CD4-positive, alpha-beta T cell treated with Interleukin-4 for 1 hour (primary cell): Measurements from ENCODE around the gene ARHGEF26.
"Not testable (repeated sequence)": the region's sequence is repeated elsewhere in the genome, so short reads cannot be mapped to it uniquely, and the experiment has no call there.

Source experiments
- DNase-seq, 2 donors: peaks; one replicate each; pipeline ENCODE4 v3.0.0-alpha.2; 2020 to 2022

The ARHGEF26 gene, protein sequence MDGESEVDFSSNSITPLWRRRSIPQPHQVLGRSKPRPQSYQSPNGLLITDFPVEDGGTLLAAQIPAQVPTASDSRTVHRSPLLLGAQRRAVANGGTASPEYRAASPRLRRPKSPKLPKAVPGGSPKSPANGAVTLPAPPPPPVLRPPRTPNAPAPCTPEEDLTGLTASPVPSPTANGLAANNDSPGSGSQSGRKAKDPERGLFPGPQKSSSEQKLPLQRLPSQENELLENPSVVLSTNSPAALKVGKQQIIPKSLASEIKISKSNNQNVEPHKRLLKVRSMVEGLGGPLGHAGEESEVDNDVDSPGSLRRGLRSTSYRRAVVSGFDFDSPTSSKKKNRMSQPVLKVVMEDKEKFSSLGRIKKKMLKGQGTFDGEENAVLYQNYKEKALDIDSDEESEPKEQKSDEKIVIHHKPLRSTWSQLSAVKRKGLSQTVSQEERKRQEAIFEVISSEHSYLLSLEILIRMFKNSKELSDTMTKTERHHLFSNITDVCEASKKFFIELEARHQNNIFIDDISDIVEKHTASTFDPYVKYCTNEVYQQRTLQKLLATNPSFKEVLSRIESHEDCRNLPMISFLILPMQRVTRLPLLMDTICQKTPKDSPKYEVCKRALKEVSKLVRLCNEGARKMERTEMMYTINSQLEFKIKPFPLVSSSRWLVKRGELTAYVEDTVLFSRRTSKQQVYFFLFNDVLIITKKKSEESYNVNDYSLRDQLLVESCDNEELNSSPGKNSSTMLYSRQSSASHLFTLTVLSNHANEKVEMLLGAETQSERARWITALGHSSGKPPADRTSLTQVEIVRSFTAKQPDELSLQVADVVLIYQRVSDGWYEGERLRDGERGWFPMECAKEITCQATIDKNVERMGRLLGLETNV

DNA sequence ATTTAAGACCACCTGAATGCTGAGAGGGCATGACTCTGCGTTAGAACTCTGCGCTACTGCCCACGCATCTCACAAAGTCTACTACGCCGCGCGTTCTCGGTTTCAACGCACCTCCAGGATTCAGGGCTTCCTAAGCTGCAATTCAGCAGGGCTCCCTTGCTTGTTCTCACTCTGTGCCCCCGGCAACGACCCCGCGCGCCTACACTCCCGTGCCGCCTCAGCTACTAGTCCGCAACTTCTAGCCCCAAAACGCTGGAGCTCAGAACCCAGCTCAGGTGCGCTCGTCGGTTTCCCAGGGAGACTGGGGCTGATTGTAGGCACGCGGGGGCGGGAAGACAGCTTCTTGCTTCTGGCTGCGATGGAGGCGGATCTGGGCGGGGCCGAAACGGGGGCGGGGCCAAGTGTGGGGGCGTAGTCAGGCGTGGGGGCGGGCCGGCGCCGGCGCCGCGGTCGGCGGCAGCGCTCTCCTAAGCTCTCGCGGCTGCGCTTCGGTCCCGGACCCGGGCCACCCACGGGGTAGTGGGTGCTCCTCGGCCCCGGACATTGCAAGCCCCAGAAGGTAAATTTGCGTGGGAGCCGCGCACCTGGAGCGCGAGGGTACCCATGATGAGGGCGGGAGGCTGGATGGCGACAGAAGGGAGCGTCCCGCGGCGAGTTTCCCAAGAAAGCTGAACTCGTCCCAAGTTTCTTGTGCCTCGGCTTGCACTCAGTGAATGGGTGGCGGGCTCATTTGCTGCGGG lies at the start of gene ARHGEF26:
TSS of gene ARHGEF26 (plus strand) at position 430 of the 740 bp plus-strand sequence. CDS start 603 bp downstream, outside the sequence.
- peak; percentile 67 to 70 for DNase-seq

DNA sequence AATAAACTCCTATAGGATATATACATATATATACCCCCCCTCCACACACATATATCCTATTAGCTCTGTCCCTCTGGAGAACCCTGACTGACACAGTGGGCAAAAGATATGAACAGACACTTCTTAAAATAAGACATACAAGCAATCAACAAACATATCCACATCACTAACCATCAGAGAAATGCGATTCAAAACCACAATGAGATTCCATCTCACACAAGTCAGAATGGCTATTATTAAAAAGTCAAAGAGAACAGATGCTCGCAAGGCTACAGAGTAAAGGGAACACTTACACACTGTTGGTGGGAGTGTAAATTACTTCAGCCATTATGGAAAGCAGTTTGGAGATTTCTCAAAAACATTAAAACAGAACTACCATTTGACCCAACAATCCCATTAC lies 46.2 kb upstream of the ARHGEF26 start:
- DNase-seq, result no peak

DNA sequence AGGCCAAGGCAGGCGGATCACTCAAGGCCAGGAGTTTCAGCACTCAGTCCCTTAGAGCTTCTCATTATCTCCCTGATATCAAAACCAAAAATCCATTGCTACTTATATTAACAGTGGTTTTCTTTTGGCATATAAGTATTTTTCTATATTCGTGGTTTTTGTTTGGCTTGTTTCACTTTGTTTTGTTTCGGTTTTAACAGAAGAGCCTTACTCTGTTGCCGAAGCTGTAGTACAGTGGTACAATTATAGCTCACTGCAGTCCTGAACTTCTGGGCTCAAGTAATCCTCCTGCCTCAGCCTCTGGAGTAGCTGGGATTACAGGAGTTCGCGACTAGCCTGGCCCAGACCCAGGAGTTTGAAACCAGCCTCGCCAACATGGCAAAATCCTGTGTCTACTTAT lies 42.5 kb upstream of the ARHGEF26 start:
- no peak for DNase-seq

DNA sequence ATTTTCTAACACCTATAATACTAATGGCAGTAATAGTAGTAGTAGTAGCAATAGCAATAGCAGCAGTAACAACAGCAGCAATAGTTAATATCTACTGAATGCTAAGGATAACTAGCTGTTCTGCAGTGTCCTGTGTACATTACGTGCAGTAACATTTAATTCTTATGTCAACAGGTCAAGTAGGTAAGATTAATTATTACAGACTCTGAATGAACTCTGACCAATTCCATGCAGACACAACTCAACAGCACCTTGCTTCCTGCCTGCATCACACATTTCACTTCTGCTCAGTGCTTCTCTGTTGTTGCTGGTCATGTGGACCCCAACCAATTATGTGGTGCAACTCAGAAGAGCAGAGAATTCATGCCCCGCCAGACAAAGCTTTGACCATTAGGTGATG lies 39.9 kb upstream of the ARHGEF26 start:
- no peak for DNase-seq

DNA sequence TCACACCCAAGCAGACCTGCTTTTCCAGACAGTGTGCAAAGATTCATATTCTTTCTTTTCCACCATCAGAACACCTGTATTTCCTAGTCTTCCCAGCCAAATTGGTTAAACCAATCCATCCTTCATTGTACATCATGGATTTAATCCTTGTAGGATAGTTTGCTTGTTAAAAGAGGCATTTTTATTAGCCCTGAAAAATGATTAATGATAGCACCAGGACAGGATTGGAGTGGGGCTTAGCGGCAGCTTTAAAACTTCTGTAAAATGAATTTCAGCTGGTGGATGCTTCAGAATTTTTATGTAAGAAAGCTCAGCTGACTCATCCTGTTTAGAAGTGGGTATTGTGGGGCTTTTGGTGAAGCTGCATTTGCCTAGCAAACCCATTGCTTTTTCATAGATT lies 36.1 kb upstream of the ARHGEF26 start:
- DNase-seq, result no peak

DNA sequence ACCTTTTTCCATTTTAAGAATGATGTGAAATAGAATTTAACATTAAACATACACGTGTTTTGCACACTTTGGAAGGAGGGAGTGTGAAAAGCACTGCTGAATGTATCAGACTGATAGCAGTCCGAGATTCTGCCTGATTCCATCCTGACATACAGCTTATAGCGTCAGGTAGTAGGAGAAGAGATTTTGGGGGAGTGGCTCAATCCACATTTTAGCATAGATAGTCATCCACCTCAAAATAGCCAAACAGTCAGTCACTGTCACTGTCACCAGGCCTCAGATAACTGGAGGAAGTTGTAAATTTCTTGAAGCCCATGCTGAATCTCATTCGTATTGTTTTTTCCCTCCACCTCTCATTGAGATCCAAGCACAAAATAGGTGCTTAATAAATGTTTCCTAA lies 35.4 kb upstream of the ARHGEF26 start:
- no peak for DNase-seq

DNA sequence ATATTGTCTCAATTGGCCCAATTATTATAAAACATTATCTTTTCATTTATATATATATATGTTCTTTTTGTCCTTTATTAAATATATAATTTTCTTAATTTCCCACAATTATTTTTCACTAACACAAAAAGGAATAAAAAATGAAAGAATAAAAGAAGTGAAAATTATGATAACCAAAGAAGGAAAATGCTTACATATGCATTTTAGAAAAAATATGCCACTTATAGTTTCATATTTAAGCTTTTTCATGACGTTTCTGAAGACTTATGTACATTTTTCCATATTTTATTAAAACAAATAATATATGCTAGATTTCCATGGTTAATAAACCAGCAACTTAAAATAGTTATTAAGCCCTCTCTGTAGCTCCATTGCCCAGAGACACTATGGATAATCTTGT lies 34.9 kb upstream of the ARHGEF26 start:
- DNase-seq, result no peak

DNA sequence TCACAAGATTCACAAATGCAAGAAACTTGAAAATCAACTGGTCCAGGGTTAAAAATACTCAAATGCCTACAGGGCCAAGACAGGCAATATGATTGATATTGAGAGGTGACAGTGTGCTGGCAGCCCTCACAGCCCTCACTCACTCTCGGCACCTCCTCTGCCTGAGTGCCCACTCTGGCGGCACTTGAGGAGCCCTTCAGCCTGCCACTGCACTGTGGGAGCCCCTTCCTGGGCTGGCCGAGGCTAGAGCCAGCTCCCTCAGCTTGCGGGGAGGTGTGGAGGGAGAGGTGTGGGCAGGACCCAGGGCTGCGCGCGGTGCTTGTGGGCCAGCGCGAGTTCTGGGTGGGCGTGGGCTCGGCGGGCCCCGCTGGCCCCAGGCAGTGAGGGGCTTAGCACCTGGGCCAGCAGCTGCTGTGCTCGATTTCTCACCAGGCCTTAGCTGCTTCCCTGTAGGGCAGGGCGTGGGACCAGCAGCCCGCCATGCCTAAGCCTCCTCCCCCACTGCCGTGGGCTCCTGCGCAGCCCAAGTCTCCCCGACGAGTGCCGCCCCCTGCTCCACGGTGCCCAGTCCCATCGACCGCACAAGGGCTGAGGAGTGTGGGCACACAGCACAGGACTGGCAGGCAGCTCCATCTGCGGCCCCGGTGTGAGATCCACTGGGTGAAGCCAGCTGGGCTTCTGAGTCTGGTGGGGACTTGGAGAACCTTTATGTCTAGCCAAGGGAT lies 33.3 kb upstream of the ARHGEF26 start:
- not testable (repeated sequence) for DNase-seq

DNA sequence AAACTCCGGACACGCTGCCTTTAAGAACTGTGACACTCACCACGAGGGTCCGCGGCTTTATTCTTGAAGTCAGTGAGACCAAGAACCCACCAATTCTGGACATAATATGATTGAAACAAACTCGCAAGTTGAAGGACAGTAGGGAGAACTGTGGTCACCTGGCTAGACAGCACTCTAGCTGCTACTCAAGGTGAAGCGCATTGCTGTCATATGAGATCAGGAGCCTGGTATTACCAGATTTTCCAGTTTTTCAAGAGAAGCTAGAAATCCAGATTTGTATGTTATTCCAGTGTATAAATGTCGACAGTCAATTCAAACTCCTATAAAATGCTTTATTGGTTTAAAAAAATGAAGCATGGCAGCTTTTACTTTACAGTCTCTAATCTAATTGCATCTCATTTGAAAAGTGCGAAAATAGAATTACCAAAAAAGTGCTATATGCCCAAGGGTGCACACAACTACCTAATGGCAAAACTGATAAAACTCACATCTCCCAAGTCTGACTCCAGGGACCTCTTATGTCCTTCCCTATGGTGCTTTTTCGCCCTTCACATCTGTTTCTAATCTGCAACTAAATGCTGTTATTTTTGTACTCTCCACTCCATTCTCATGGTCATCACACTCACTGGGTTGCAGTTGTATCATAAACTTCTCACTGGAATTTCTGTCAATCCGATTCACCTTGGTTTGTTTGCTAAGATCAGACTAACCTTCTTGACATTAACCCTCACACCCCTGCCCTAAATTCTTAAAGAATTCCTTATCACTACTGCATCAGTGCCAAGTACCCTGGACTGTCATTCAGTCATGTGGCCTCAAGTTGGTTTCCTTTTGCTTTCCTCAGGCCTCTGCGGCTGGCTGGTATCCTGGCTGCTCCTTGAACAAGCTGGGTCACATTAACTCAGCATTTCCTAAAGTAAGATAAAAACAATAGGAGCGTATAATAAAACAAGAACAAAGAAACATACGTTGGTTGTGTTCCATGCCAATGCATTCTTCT lies 31.5 kb upstream of the ARHGEF26 start:
- DNase-seq, result no peak

DNA sequence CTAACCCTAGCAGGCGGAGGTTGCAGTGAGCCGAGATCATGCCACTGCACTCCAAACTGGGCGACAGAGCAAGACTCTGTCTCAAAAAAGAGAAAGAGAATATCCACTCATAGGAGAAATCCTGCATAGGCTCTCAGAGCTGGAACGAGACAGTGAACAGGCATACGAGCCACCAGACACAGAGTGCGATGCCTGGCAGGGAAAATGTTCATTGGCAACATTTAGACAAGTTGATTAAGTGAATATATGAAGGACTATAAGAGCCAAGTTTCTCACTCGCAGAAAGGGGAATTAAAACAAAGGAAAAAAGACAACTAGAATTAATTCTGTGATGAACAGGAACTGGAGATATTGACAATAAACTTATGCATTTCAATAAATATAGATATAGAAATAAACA lies 27.1 kb upstream of the ARHGEF26 start:
- no peak for DNase-seq

DNA sequence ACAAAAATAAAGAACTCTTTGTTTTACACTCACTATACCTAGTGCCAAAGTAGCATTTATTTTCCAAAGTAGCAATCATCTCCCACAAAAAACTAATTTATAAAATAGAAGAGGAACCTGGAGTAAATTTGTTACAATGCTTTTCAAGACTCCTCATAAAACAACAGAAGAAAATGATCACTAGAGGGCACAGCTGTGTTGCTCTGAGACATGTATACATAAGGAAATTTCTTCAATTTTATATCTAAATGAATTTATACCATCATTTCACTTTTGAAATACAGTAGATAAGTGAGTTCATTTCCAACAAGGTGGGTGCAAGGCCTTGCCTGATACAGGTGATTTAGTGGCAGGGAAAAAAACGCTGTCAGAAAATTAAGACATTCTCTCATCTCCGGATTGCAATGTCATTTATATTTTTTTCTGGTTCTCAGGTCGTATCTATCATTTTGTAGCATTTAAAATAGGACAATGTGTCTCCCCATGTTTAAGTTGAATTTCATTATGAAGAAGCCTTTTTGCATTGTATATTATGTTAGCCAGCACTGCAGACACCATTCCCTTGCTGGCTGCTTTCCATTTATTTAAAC lies 25.3 kb upstream of the ARHGEF26 start:
- no peak for DNase-seq

DNA sequence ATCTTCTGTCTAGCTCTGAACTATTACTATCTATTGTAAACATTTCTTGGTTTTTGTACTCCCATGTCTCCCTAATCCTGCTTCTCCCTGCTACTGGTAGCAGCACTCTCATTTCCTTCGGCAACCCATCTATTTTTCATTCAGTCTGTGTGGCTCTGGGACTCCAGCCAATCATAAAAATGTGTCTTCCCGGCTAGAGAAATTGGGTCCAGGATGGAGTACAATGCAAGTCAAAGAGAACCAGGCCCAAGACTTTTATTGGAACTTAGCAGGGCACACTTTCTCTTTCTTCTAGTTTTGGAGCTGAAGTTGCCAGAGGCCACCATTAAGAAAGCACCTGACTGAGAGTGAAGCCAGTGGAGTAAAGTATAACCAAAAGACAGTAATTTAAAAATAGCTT lies 22.8 kb upstream of the ARHGEF26 start:
- no peak for DNase-seq

DNA sequence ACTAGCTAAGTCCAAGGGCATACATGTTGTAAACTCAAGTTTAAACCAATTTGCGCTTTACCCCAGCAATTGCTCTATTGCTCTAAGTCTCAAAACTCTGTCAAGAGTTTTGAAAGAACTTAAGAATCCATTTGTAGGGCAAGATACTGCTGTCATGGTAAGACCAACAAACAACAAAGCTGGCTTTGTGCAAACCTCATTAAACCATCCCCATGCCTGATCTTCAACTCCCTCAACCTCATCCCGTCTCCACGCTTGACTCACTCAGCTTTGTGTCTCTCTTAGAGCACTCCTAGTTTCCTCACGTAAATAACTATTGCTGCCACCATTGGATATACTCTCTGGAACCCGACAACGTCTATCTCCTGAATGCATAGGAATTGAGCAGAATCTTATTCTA lies 20.6 kb upstream of the ARHGEF26 start:
- DNase-seq, result no peak

DNA sequence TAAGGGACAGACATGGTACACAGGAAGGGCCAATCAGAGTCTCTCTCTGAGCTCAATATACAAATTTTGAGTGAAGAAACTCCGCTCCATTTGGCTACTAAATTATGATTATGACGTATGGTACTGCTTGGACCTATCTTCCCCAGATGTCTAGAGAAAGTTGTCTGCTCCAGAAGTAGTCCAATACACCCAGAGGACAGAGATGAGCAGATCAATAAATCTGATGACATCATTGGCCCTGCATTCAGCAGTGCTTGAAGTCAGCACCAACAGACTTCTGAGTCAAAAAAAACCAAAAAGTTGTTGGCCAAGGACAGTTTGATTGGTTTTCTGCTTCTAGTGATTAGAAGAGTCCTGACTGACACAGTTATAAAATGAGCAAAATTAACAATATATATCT lies 19.9 kb upstream of the ARHGEF26 start:
- DNase-seq, result no peak

DNA sequence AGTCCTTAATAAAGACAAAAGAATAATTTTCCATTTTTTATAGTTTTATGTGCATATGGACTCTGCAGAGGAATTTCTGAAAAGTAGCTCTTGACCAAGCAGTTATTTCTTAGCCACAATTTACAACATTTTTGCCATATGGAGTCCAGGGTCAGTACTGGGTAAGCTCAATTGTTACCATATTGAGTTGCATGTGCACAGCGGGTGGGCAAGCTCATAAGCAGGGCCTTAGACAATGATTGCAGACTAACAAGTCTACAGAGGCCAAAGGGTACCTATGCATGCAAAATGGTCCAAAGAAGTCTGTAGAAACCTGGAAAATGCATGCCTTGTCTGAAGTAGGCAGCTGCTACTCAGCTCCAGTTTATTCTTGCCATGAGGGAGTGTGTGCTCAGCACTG lies 19.0 kb upstream of the ARHGEF26 start:
- no peak for DNase-seq

DNA sequence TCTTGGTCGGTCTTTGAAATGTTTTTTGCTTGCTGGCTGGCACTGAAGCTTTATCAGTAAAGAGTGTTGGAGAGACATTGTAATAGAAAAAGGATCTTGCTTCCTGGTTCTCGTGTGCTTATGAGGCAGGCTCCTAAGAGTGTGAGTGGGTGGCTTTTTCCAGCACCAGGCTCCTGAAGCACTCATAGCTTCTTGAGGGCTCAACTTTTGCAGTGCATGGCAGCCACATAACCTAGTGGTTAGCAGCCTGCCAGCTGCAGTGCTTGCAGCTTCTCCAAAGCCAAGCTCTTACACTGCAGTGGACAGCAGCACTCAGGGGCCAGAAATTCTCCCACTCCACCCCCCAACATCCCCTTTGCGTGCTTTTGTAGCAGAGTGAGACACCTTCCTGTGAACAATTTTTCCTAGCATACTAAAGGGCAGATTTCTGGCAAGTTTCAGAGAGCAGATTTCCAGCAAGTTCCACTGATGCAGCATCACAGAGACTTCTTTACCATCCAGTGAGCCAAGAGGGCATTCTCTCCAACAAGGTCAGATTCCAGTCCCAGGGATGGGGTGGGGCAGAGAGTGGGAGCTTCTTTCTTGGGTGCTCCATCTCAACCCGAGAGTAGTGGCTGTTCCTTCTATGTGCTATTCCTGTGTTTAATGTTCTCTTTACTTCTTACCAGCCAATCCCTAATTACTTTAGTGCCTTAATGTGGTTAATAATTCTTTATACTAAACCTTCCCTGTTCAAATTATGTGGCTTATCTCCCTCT lies 15.8 kb upstream of the ARHGEF26 start:
- no peak for DNase-seq

DNA sequence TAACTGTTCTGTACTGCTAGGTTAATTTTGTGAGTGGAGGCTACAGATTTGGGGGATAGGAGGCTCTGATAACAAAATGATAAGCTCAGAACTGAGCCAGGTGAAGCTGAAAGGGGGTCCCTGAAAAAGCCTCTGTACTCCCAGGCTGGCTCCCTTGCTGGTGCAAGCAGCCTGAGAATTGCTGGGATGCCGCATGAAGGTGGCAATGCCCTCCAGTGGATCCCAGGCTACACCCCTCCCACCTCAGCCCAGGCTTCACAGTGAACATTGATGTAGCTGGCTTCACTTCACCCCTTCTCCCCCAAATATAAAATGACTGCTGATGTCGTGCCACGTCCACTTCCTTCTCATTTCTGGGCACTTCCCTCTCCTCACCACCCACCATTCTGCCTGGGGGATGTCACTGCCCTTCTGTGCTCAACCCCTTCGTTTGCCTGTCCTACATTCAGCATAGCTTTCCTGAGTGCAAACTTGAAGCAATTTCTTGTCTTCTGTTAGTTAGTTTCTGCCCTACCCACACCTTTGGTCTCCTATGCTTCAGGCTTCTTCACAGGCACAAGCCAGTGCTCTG lies 9.7 kb upstream of the ARHGEF26 start:
- DNase-seq, result no peak

DNA sequence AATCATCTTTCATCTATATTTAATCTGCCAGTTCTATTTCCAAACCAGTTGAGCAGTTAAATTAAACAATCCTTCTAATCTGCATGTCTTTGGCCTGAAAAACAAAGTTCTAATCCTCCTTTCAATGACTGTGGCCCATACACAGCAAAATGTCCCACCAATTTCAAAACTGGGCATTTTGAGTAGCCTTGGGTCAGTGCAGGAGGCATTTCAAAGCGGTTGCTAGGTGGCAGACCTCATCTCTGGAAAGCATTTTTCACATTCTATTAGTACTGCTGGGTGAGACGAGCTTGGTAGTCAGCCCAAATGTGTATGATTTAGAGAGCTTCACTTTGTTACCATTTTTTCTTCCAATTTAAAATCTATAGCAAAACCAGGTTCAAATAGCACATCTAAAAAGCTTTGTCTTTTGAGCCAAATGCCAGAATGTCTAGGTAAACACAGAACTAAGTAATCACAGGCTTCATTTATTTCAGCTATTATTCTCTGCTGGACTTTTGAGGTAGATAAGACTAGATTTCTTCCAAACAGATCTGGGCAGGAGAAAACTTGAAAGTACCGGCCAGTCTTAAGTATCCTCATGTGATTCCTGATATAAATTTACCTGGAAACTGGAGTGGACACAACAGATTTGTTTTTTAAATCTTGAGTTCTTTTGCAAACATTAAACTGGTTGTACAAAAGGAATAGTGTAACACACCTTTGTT lies 8.9 kb upstream of the ARHGEF26 start:
- no peak for DNase-seq

DNA sequence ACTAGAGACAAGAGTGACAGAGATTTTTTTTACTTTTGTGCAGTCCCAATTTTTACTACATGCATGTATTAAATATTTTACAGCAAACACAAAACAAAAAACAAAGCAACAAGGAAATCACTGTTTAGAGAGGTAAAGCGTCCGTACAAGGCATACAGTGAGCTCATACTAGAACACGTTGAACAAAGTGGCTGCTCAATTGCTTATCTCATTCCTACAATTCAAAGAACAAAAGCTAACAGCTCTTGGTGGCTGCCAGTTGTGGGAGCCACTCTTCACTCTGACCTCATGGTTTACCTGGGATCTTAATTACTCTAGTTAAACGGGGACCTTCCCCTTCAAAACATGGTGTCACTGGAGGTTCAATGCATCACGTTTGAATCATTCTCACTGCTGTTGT lies 7.6 kb upstream of the ARHGEF26 start:
- DNase-seq, result no peak
